DND-41 (cell line): ENCODE data around the gene SPAG16.

ENCODE experiments used
- EZH2 ChIP-seq: IDR thresholded peaks from 3 replicates; pipeline ENCODE4 v1.6.1; 2012; ENCODE audit warnings: borderline replicate concordance, low read depth, mild to moderate bottlenecking, moderate library complexity, low read length, inconsistent platforms; ENCODE audit not compliant: severe bottlenecking
- TF ChIP-seq, protein P1 (sequence below): IDR thresholded peaks from 2 replicates; pipeline ENCODE4 v1.5.1; 2012; ENCODE audit warnings: borderline replicate concordance, low read length, moderate library complexity, mild to moderate bottlenecking; ENCODE audit not compliant: poor library complexity, severe bottlenecking; ENCODE audit errors: extremely low read depth

DNA sequence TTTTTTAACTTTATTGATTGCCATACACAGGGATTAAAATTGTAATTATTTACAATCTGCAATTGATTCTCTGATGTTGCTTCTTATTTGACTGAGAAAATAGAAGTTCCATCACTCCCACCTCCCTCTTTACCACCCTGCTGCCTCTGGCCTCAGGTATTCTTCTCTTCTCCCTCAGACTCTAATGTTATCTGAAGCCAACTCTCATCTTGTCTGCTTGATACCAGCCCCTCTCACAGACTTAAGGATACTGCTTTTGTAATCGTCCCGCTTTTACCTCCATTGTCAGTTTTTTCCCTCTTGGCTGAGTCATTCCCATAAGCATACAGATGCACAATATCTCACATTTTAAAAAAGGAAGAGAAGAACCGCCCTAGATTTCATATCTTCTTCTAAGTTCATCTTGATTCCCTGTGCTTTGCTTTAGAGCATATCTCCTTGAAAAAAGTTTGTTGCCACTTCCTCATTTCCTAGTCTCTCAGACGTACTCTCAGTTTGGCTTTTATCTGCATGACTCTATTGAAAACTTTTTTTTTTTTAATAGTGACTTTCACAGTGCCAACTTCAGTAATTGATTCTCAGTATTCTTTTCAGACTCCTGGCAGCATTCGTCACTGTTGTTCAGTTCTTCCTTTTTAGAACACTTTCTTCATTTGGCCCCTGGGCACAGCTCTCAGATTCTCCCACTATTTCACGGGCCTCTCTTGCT lies 31.1 kb downstream of the SPAG16 start:
- no peak for TF ChIP-seq EZH2
- TF ChIP-seq, protein P1, sequence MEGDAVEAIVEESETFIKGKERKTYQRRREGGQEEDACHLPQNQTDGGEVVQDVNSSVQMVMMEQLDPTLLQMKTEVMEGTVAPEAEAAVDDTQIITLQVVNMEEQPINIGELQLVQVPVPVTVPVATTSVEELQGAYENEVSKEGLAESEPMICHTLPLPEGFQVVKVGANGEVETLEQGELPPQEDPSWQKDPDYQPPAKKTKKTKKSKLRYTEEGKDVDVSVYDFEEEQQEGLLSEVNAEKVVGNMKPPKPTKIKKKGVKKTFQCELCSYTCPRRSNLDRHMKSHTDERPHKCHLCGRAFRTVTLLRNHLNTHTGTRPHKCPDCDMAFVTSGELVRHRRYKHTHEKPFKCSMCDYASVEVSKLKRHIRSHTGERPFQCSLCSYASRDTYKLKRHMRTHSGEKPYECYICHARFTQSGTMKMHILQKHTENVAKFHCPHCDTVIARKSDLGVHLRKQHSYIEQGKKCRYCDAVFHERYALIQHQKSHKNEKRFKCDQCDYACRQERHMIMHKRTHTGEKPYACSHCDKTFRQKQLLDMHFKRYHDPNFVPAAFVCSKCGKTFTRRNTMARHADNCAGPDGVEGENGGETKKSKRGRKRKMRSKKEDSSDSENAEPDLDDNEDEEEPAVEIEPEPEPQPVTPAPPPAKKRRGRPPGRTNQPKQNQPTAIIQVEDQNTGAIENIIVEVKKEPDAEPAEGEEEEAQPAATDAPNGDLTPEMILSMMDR: no peak
